Measurements from ENCODE around the gene NDUFB2. TPM values are rescaled to one million over a fixed set of nuclear protein-coding genes. Genes with fewer than 3 reads are reported as not detected.
"Not testable (repeated sequence)": the region's sequence is repeated elsewhere in the genome, so short reads cannot be mapped to it uniquely, and the experiment has no call there.

Gene NDUFB2
- total RNA-seq, 1 donor from 2014 or later = 113 TPM

GRCh38 chr7:140734096-140734495 is 37.6 kb downstream of the NDUFB2 start:
- DNase-seq (ENCODE audit: low read depth, low spot score) = no peak

- no peak for DNase-seq (ENCODE audit: low read depth, low spot score)
Measured at GRCh38 chr7:140734729-140735128, 38.2 kb downstream of the NDUFB2 start.

GRCh38 chr7:140738280-140738679 is 41.8 kb downstream of the NDUFB2 start:
- DNase-seq (ENCODE audit: low read depth, low spot score) = no peak

- DNase-seq (ENCODE audit: low read depth, low spot score) = not testable (repeated sequence)
Measured at GRCh38 chr7:140743255-140743654, 46.7 kb downstream of the NDUFB2 start.

- DNase-seq (ENCODE audit: low read depth, low spot score) = no peak
Measured at GRCh38 chr7:140744005-140744404, 47.5 kb downstream of the NDUFB2 start.

- DNase-seq (ENCODE audit: low read depth, low spot score) = no peak
Measured at GRCh38 chr7:140745266-140746058, 49.0 kb downstream of the NDUFB2 start.

- DNase-seq (ENCODE audit: low read depth, low spot score) = no peak
Measured at GRCh38 chr7:140746751-140747150, 50.2 kb downstream of the NDUFB2 start.

- DNase-seq (ENCODE audit: low read depth, low spot score) = no peak
Measured at GRCh38 chr7:140752533-140752932, 56.0 kb downstream of the NDUFB2 start.

- no peak for DNase-seq (ENCODE audit: low read depth, low spot score)
Measured at GRCh38 chr7:140754506-140754905, 58.0 kb downstream of the NDUFB2 start.

Other genes with a start within 250 kb of the NDUFB2 start
- gene MKRN1, start 217.2 kb upstream of the NDUFB2 start, total RNA-seq = 48.4 and 49.5 TPM in 2 replicates
- 0.04 and 0.07 TPM in 2 replicates for gene DENND2A, start 55.9 kb upstream of the NDUFB2 start, total RNA-seq
- 21.2 and 32.5 TPM in 2 replicates for gene ADCK2, start 23.8 kb upstream of the NDUFB2 start, total RNA-seq
- 12.5 and 17.4 TPM in 2 replicates for gene BRAF, start 228.2 kb downstream of the NDUFB2 start, total RNA-seq